B cell (primary cell): ENCODE measurements around the gene TCF12.

ENCODE experiments used
- EZH2 ChIP-seq: IDR thresholded peaks from 2 replicates; pipeline ENCODE4 v1.6.1; 2012; ENCODE audit warnings: borderline replicate concordance, low read depth, mild to moderate bottlenecking, moderate library complexity, low read length; ENCODE audit not compliant: insufficient read depth, poor library complexity, severe bottlenecking
- TF ChIP-seq, protein P1 (sequence below): fragments of 200-600 bp; IDR thresholded peaks from one replicate; pipeline ENCODE4 v1.8.0; 2022; ENCODE audit warnings: antibody characterized with exemption, mild to moderate bottlenecking

- TF ChIP-seq, protein P1, sequence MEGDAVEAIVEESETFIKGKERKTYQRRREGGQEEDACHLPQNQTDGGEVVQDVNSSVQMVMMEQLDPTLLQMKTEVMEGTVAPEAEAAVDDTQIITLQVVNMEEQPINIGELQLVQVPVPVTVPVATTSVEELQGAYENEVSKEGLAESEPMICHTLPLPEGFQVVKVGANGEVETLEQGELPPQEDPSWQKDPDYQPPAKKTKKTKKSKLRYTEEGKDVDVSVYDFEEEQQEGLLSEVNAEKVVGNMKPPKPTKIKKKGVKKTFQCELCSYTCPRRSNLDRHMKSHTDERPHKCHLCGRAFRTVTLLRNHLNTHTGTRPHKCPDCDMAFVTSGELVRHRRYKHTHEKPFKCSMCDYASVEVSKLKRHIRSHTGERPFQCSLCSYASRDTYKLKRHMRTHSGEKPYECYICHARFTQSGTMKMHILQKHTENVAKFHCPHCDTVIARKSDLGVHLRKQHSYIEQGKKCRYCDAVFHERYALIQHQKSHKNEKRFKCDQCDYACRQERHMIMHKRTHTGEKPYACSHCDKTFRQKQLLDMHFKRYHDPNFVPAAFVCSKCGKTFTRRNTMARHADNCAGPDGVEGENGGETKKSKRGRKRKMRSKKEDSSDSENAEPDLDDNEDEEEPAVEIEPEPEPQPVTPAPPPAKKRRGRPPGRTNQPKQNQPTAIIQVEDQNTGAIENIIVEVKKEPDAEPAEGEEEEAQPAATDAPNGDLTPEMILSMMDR: no peak
- TF ChIP-seq EZH2: no peak
These were observed 210.6 kb downstream of the TCF12 start for GRCh38 chr15:57129064-57129463.
